ENCODE data around the gene TNNI2.

DNA sequence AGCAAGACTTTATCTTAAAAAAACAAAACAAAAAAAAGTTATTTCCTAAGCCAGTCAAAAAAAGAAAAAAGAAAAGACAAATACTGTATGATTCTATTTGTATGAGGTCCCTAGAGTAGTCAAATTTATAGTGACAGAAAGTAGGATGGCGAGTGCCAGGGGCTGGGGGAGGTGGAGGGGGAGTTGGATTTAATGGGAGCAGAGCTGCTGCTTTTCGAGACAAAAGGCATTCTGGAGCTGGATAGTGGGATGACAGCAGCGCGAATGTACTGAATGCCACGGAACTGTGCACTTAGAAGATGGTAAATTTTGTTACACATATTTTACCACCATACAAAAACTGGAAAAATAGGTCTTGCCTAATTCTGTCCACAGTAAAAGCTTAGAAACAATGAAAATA is 21.8 kb upstream of the TNNI2 start:
- TF ChIP-seq, protein P1, sequence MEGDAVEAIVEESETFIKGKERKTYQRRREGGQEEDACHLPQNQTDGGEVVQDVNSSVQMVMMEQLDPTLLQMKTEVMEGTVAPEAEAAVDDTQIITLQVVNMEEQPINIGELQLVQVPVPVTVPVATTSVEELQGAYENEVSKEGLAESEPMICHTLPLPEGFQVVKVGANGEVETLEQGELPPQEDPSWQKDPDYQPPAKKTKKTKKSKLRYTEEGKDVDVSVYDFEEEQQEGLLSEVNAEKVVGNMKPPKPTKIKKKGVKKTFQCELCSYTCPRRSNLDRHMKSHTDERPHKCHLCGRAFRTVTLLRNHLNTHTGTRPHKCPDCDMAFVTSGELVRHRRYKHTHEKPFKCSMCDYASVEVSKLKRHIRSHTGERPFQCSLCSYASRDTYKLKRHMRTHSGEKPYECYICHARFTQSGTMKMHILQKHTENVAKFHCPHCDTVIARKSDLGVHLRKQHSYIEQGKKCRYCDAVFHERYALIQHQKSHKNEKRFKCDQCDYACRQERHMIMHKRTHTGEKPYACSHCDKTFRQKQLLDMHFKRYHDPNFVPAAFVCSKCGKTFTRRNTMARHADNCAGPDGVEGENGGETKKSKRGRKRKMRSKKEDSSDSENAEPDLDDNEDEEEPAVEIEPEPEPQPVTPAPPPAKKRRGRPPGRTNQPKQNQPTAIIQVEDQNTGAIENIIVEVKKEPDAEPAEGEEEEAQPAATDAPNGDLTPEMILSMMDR (IDR thresholded peaks at IDR 0.05), result no peak
- no peak for TF ChIP-seq POLR2A (IDR thresholded peaks at IDR 0.05)

Measured in heart left ventricle (tissue), 13 donors.